Activated CD4-positive, alpha-beta T cell treated with anti-CD3 and anti-CD28 coated beads, Interleukin-10, Interleukin-2, amounts not matched to agents 100 ng/mL and 50 ng/mL, durations not matched to agents 16 hours and 8 hours (primary cell): ENCODE data around the gene PMVK.
"Not testable (repeated sequence)": the region's sequence is repeated elsewhere in the genome, so short reads cannot be mapped to it uniquely, and the experiment has no call there.

Experiments used
- DNase-seq: peaks from one replicate; pipeline ENCODE4 v3.0.0-alpha.2; 2020

Gene PMVK

GRCh38 chr1:154912755-154913154, 23.8 kb downstream of the PMVK start:
- DNase-seq: no peak

- no peak for DNase-seq
These were observed 24.6 kb downstream of the PMVK start for GRCh38 chr1:154911691-154912550.

- no peak for DNase-seq
These were observed 25.7 kb downstream of the PMVK start for GRCh38 chr1:154910851-154911250.

GRCh38 chr1:154908937-154909336, 27.6 kb downstream of the PMVK start:
- no peak for DNase-seq

GRCh38 chr1:154908129-154908528, 28.4 kb downstream of the PMVK start:
- DNase-seq: not testable (repeated sequence)

GRCh38 chr1:154906621-154907081, 29.9 kb downstream of the PMVK start:
- DNase-seq: no peak

GRCh38 chr1:154902938-154903566, 33.5 kb downstream of the PMVK start:
- no peak for DNase-seq

GRCh38 chr1:154901591-154901990, 34.9 kb downstream of the PMVK start:
- DNase-seq: no peak

- no peak for DNase-seq
These were observed 37.5 kb downstream of the PMVK start for GRCh38 chr1:154899041-154899440.

- DNase-seq: no peak
These were observed 39.7 kb downstream of the PMVK start for GRCh38 chr1:154896771-154897286.

- DNase-seq: no peak
These were observed 40.7 kb downstream of the PMVK start for GRCh38 chr1:154895798-154896197.

- DNase-seq: no peak
These were observed 45.1 kb downstream of the PMVK start for GRCh38 chr1:154891452-154891851.

GRCh38 chr1:154888757-154889156, 47.8 kb downstream of the PMVK start:
- DNase-seq: no peak

GRCh38 chr1:154886281-154887015, 50.1 kb downstream of the PMVK start:
- peak; percentile 51 for DNase-seq

GRCh38 chr1:154884869-154885701, 51.4 kb downstream of the PMVK start:
- no peak for DNase-seq

- DNase-seq: no peak
These were observed 52.3 kb downstream of the PMVK start for GRCh38 chr1:154883919-154884868.

- DNase-seq: no peak
These were observed 54.5 kb downstream of the PMVK start for GRCh38 chr1:154881820-154882535.

GRCh38 chr1:154880671-154881070, 55.8 kb downstream of the PMVK start:
- DNase-seq: no peak

- DNase-seq: no peak
These were observed 57.5 kb downstream of the PMVK start for GRCh38 chr1:154879038-154879421.

- peak; percentile 77 for DNase-seq
These were observed 58.0 kb downstream of the PMVK start for GRCh38 chr1:154878371-154879037.
